PFSK-1 (cell line): ENCODE measurements around the gene OR4K15.

Experiments used
- FOXP2 ChIP-seq: optimal IDR thresholded peaks from 2 replicates; pipeline ENCODE3; 2011; ENCODE audit warnings: borderline replicate concordance, control low read depth, inconsistent platforms; ENCODE audit not compliant: insufficient read depth; ENCODE audit errors: extremely low read length, extremely low read depth
- POLR2AphosphoS5 ChIP-seq: IDR thresholded peaks from 2 replicates; pipeline ENCODE4 v1.6.1; 2012; ENCODE audit warnings: low read depth, mild to moderate bottlenecking, control low read depth, low read length, moderate library complexity
- SIN3A ChIP-seq: IDR thresholded peaks from 2 replicates; pipeline ENCODE4 v1.6.1; 2012; ENCODE audit warnings: mild to moderate bottlenecking, low read length, moderate library complexity, borderline replicate concordance; ENCODE audit not compliant: insufficient read depth
- TAF1 ChIP-seq: IDR thresholded peaks from 2 replicates; pipeline ENCODE4 v1.6.1; 2012; ENCODE audit warnings: low read length, control low read depth, borderline replicate concordance; ENCODE audit not compliant: insufficient read depth
- TF ChIP-seq, protein P1 (sequence below), 2 experiments: IDR thresholded peaks; 2 replicates each; pipeline versions ENCODE4 v1.6.1 to v1.8.0; 2011 to 2012; ENCODE audit warnings: low read depth in 2 of 2, low read length in 2 of 2, control low read depth in 1 of 2, inconsistent platforms in 1 of 2, mild to moderate bottlenecking in 1 of 2, moderate library complexity in 1 of 2; ENCODE audit not compliant: insufficient read depth in 1 of 2

The OR4K15 gene

DNA sequence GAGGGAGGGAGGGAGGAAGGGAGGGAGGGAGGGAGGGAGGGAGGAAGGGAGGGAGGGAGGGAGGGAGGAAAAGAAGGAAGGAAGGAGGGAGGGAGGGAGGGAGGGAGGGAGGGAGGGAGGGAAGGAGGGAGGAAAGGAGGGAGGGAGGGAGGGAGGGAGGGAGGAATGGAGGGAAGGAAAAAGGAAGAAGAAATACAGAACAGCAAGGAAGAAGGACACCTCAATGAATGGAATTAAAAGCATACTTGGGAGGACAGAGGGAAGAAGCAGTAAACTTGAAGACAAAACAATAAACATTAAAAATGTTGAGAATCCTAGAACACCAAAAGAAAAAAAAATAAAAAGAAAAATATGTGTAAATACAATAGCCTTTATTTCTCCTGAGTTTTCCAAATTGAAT, 32.8 kb downstream of the OR4K15 start:
- TF ChIP-seq TAF1 (no peak), POLR2AphosphoS5 (no peak), SIN3A (no peak), FOXP2 (no peak)

DNA sequence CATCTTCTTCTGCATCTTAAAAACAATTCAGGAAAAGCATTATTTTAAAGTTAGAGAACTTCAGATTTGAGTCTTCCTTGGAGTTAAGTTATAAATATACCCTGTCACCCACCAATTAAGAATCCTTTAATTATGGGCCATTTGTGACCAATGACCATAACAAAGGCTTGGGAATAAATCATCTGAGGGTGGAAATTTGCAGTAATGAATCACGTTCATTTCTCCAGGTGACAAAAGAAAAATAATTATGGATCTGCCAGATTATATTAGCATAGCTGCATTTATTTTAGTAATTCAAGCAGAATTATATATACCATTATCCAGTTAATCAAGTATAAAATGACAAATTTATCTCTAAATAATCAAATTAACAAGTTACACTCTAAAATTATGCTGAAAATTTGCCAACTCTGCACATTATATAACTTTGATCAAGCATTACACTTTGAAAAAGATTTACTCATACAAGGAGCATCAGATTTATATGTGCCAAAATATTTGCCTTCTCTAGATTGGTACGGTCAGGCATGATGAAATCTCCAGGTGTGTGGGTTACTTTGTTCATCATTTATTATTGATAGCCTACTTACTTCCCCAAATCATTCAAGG, 44.0 kb downstream of the OR4K15 start, which contains the start of gene OR4K14:
OR4K14 (minus strand) TSS at position 51 of the 609 bp plus-strand sequence. CDS start 4,114 bp downstream, outside the sequence.
- TF ChIP-seq TAF1 (no peak), SIN3A (no peak), FOXP2 (no peak), POLR2AphosphoS5 (no peak)
- TF ChIP-seq, protein P1, sequence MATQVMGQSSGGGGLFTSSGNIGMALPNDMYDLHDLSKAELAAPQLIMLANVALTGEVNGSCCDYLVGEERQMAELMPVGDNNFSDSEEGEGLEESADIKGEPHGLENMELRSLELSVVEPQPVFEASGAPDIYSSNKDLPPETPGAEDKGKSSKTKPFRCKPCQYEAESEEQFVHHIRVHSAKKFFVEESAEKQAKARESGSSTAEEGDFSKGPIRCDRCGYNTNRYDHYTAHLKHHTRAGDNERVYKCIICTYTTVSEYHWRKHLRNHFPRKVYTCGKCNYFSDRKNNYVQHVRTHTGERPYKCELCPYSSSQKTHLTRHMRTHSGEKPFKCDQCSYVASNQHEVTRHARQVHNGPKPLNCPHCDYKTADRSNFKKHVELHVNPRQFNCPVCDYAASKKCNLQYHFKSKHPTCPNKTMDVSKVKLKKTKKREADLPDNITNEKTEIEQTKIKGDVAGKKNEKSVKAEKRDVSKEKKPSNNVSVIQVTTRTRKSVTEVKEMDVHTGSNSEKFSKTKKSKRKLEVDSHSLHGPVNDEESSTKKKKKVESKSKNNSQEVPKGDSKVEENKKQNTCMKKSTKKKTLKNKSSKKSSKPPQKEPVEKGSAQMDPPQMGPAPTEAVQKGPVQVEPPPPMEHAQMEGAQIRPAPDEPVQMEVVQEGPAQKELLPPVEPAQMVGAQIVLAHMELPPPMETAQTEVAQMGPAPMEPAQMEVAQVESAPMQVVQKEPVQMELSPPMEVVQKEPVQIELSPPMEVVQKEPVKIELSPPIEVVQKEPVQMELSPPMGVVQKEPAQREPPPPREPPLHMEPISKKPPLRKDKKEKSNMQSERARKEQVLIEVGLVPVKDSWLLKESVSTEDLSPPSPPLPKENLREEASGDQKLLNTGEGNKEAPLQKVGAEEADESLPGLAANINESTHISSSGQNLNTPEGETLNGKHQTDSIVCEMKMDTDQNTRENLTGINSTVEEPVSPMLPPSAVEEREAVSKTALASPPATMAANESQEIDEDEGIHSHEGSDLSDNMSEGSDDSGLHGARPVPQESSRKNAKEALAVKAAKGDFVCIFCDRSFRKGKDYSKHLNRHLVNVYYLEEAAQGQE (IDR thresholded peaks at IDR 0.05; ENCODE audit: insufficient read depth in 1 of 2, low read depth in 2 of 2, low read length in 2 of 2): no peak
